Keratinocyte (primary cell): ENCODE results near the gene NRSN1. TPM values are rescaled to one million over a fixed set of nuclear protein-coding genes. Genes with fewer than 3 reads are reported as not detected.

Source experiments
- DNase-seq: peaks from one replicate; pipeline ENCODE4 v3.0.0-alpha.2; 2011; ENCODE audit warnings: low read depth, missing footprints, low spot score
- FAIRE-seq: peaks from 2 replicates; lab custom pipeline; 2011; peaks lifted over from hg19 to GRCh38; lab: Jason Lieb, UNC
- H2AFZ ChIP-seq: 2 replicates; pipeline ENCODE4 v1.6.0; 2012; ENCODE audit warnings: low read length, control low read depth, inconsistent platforms; ENCODE audit not compliant: control insufficient read depth
- H3K27ac ChIP-seq: 2 replicates; pipeline ENCODE4 v1.5.1; 2011; ENCODE audit warnings: low read length; ENCODE audit not compliant: control insufficient read depth, insufficient read depth
- H3K27me3 ChIP-seq: 3 replicates; pipeline ENCODE4 v1.6.0; 2011; ENCODE audit warnings: low read length; ENCODE audit not compliant: control insufficient read depth, insufficient read depth; ENCODE audit errors: extremely low read depth
- H3K36me3 ChIP-seq, 2 experiments: 2 replicates in 1 of 2; 3 replicates in 1 of 2; pipeline ENCODE4 v1.5.1; 2011; ENCODE audit warnings: low read length in 2 of 2, mild to moderate bottlenecking in 1 of 2; ENCODE audit not compliant: control insufficient read depth in 2 of 2, insufficient read depth in 2 of 2; ENCODE audit errors: extremely low read depth in 1 of 2
- H3K4me1 ChIP-seq: 3 replicates; pipeline ENCODE4 v1.5.1; 2011; ENCODE audit warnings: low read length; ENCODE audit not compliant: control insufficient read depth, insufficient read depth; ENCODE audit errors: extremely low read depth
- H3K4me2 ChIP-seq: 3 replicates; pipeline ENCODE4 v1.6.0; 2011; ENCODE audit warnings: low read depth, low read length; ENCODE audit not compliant: control insufficient read depth, insufficient read depth; ENCODE audit errors: extremely low read depth
- H3K4me3 ChIP-seq, 3 experiments: fragments of 200-600 bp in 1 of 3; sonication (generic) in 1 of 3; 2 replicates in 2 of 3; 3 replicates in 1 of 3; pipeline ENCODE4 v1.5.1; 2011 to 2016; ENCODE audit warnings: low read length in 3 of 3, mild to moderate bottlenecking in 3 of 3, control low read depth in 2 of 3, inconsistent platforms in 1 of 3, low read depth in 1 of 3, mixed read lengths in 1 of 3, mixed run types in 1 of 3, moderate library complexity in 1 of 3; ENCODE audit not compliant: control insufficient read depth in 2 of 3, insufficient read depth in 2 of 3; ENCODE audit errors: extremely low read depth in 1 of 3
- H3K79me2 ChIP-seq: 2 replicates; pipeline ENCODE4 v1.6.0; 2012; ENCODE audit warnings: low read length; ENCODE audit not compliant: control insufficient read depth, insufficient read depth
- H3K9ac ChIP-seq: 3 replicates; pipeline ENCODE4 v1.6.0; 2011; ENCODE audit warnings: low read length; ENCODE audit not compliant: control insufficient read depth, insufficient read depth; ENCODE audit errors: extremely low read depth
- H3K9me1 ChIP-seq: 3 replicates; pipeline ENCODE4 v1.6.0; 2011; ENCODE audit warnings: low read length; ENCODE audit not compliant: control insufficient read depth, insufficient read depth; ENCODE audit errors: extremely low read depth
- H3K9me3 ChIP-seq: 2 replicates; pipeline ENCODE4 v1.5.1; 2012; ENCODE audit warnings: low read depth, low read length; ENCODE audit not compliant: control insufficient read depth
- H4K20me1 ChIP-seq: 3 replicates; pipeline ENCODE4 v1.6.0; 2011; ENCODE audit warnings: low read length; ENCODE audit not compliant: control insufficient read depth, insufficient read depth; ENCODE audit errors: extremely low read depth
- CTCF ChIP-seq, 3 experiments: IDR thresholded peaks in 1 of 3; conservative IDR thresholded peaks in 1 of 3; optimal IDR thresholded peaks in 1 of 3; 2 replicates in 2 of 3; 3 replicates in 1 of 3; pipeline versions ENCODE3 to v1.5.1; 2011; ENCODE audit warnings: low read length in 3 of 3, mild to moderate bottlenecking in 3 of 3, moderate library complexity in 2 of 3, control low read depth in 1 of 3, inconsistent platforms in 1 of 3; ENCODE audit not compliant: insufficient read depth in 2 of 3; ENCODE audit errors: extremely low read depth in 1 of 3
- EZH2 ChIP-seq: IDR thresholded peaks from one replicate; pipeline ENCODE4 v1.6.1; 2012; ENCODE audit warnings: inconsistent platforms, mild to moderate bottlenecking, low read length, moderate library complexity
- dilution Hi-C: fragments of 300-500 bp; cut with MboI; formaldehyde crosslinking; loops from one replicate; pipeline ENCODE4 v1.7.0; 2020; ENCODE audit warnings: low sequenced_read_pairs; ENCODE audit not compliant: extremely low pct_ligation_motif_present
- polyA plus RNA-seq, 5 experiments: library from polyadenylated mRNA; depleted of rRNA in 3 of 5; stranded (reverse) in 3 of 5; stranded (forward) in 1 of 5; unstranded in 1 of 5; fragments of >200 nt; gene quantifications; 1 replicate in 1 of 5; 2 replicates in 3 of 5; 3 replicates in 1 of 5; pipeline versions ENCODE4 v1.2.1 to v1.2.3, GENCODE V29; 2011 to 2012; ENCODE audit warnings: missing spikeins in 2 of 5, low read depth in 1 of 5, low replicate concordance in 1 of 5

NRSN1 gene
- polyA plus RNA-seq, 1 donor (not counting 4 experiments of a cell fraction or from before 2014, with no cell fraction given), result not detected

- dilution Hi-C loops, result no loop called here
- H4K20me1 ChIP-seq, result no peaks in the 10 kb centered on the region
- H3K4me3 ChIP-seq, result no peak overlapping the region
- H3K9ac ChIP-seq, result no peak overlapping the region
- H2AFZ ChIP-seq, result no peak overlapping the region
- no peak overlapping the region for H3K4me2 ChIP-seq
- TF ChIP-seq EZH2 (no peak), CTCF (optimal IDR thresholded peaks at IDR 0.05 in 1 of 3, IDR thresholded peaks at IDR 0.05 in 1 of 3, conservative IDR thresholded peaks at IDR 0.05 in 1 of 3; ENCODE audit: extremely low read depth in 1 of 3, insufficient read depth in 2 of 3, low read length in 3 of 3) (no peak)
- DNase-seq, result no peak
- H3K9me1 ChIP-seq, result no peaks in the 10 kb centered on the region
- no peaks in the 10 kb centered on the region for H3K4me1 ChIP-seq
- no peaks in the 10 kb centered on the region for H3K27me3 ChIP-seq
- no peak overlapping the region for H3K27ac ChIP-seq
- H3K36me3 ChIP-seq, result no peaks in the 10 kb centered on the region
- no peaks in the 10 kb centered on the region for H3K79me2 ChIP-seq
- no peaks in the 10 kb centered on the region for H3K9me3 ChIP-seq
- FAIRE-seq, result no peak
Observed at GRCh38 chr6:24145690-24146131, 19.7 kb downstream of the NRSN1 start.

DNA sequence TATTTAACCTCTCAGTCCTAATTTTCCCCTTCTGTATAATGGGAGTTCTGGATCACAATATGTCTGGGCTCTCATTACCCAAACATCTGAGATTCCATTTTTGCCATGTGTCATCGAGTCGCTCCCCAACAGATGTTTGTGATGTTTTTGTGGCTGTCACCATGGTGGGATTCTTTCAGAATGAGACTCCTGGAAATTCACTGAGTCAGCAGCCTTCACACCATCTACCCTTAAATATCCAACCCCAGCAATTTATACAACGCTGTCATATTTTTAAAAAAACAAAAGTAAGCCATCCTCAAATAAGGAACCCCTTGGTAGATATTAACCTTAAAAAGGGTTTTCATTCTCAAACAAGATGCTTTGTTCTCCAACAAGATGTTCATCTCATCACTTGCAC is 20.9 kb downstream of the NRSN1 start:
- FAIRE-seq, result no peak
- dilution Hi-C loops, result no loop called here

More for the DNA sequence above, 20.9 kb downstream of the NRSN1 start:
- H3K4me2 ChIP-seq, result no peak overlapping the region
- H3K9me3 ChIP-seq, result no peaks in the 10 kb centered on the region
- no peaks in the 10 kb centered on the region for H4K20me1 ChIP-seq
- no peak for DNase-seq
- H3K4me1 ChIP-seq, result no peaks in the 10 kb centered on the region
- no peak overlapping the region for H3K9ac ChIP-seq
- H2AFZ ChIP-seq, result no peak overlapping the region
- H3K4me3 ChIP-seq, result no peak overlapping the region
- TF ChIP-seq CTCF (optimal IDR thresholded peaks at IDR 0.05 in 1 of 3, IDR thresholded peaks at IDR 0.05 in 1 of 3, conservative IDR thresholded peaks at IDR 0.05 in 1 of 3; ENCODE audit: extremely low read depth in 1 of 3, insufficient read depth in 2 of 3, low read length in 3 of 3) (no peak), EZH2 (no peak)
- H3K27me3 ChIP-seq, result no peaks in the 10 kb centered on the region
- H3K79me2 ChIP-seq, result no peaks in the 10 kb centered on the region
- H3K36me3 ChIP-seq, result no peaks in the 10 kb centered on the region
- no peak overlapping the region for H3K27ac ChIP-seq
- no peaks in the 10 kb centered on the region for H3K9me1 ChIP-seq
